ENCODE data around the gene EPAS1.

Gene EPAS1

GRCh38 chr2:46317094-46317486 is 19.9 kb downstream of the EPAS1 start:
- Histone ChIP-seq H3K4me1 (ENCODE audit: control insufficient read depth in 1 of 2, insufficient read depth in 2 of 2, low read length in 2 of 2) (peaks cover 55 to 69% of the 10 kb centered on the region in 2 donors), H3K9ac (ENCODE audit: low read depth in 1 of 2, low read length in 2 of 2) (no peak overlapping the region), H3K27ac (ENCODE audit: low read depth, low read length) (no peak overlapping the region), H3K9me3 (ENCODE audit: control insufficient read depth in 1 of 2, low read length in 2 of 2) (no peaks in the 10 kb centered on the region), H3K27me3 (ENCODE audit: control insufficient read depth in 1 of 2, insufficient read depth in 2 of 2, low read length in 2 of 2) (no peaks in the 10 kb centered on the region), H3K4me3 (ENCODE audit: low read depth in 1 of 2, low read length in 2 of 2) (no peak overlapping the region), H3K36me3 (ENCODE audit: control insufficient read depth in 1 of 2, insufficient read depth in 2 of 2, low read length in 2 of 2) (no peaks in the 10 kb centered on the region)

DNA sequence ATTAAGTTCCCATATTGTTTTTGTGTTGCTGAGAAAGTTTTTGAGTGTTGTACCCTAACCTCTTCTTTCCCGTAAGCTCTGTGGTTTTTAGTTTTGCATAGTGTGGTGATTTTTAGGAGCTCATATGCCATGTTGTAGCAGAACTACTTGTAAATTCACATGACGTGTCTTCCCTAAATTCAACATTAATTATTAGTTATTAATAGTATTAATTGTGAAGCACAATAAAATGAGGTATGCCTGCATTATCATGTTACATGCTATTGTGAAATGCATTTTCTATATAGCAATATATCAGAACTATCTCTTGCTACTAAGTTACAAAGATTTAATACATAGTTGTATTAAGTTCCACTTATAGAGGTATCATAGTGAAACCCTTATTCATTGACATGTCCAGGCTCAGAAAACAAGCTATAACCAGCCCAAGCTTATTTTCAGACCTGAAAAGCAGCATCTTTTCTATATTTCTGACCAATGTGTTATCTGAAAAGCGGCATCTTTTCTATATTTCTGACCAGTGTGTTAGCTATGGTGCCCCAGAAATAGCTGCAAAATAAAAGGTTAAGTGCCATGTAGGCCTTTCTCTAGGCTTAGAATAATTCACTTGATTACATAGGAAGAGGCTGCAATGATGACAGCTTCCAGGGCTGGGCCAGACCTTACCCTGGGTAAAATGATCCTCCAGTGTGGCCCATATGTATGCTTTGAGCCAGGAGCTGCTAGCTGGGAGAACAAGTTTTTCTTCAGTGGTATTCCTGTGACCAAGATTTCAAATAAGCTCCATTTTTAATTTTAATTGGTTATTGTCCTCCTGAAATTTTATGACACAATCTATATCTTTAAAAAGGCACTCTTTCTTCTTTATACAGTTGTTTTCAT is 21.6 kb downstream of the EPAS1 start:
- Histone ChIP-seq H3K36me3 (ENCODE audit: control insufficient read depth in 1 of 2, insufficient read depth in 2 of 2, low read length in 2 of 2) (no peaks in the 10 kb centered on the region), H3K4me1 (ENCODE audit: control insufficient read depth in 1 of 2, insufficient read depth in 2 of 2, low read length in 2 of 2) (peaks cover 47 to 56% of the 10 kb centered on the region in 2 donors), H3K9ac (ENCODE audit: low read depth in 1 of 2, low read length in 2 of 2) (no peak overlapping the region), H3K27ac (ENCODE audit: low read depth, low read length) (no peak overlapping the region), H3K9me3 (ENCODE audit: control insufficient read depth in 1 of 2, low read length in 2 of 2) (no peaks in the 10 kb centered on the region), H3K27me3 (ENCODE audit: control insufficient read depth in 1 of 2, insufficient read depth in 2 of 2, low read length in 2 of 2) (no peaks in the 10 kb centered on the region), H3K4me3 (ENCODE audit: low read depth in 1 of 2, low read length in 2 of 2) (no peak overlapping the region)

- peaks cover 39 to 47% of the 10 kb centered on the region in 2 donors for H3K4me1 ChIP-seq (ENCODE audit: control insufficient read depth in 1 of 2, insufficient read depth in 2 of 2, low read length in 2 of 2)
- no peak overlapping the region for H3K4me3 ChIP-seq (ENCODE audit: low read depth in 1 of 2, low read length in 2 of 2)
- H3K36me3 ChIP-seq (ENCODE audit: control insufficient read depth in 1 of 2, insufficient read depth in 2 of 2, low read length in 2 of 2), result no peaks in the 10 kb centered on the region
- H3K9ac ChIP-seq (ENCODE audit: low read depth in 1 of 2, low read length in 2 of 2), result no peak overlapping the region
- H3K27ac ChIP-seq (ENCODE audit: low read depth, low read length), result no peak overlapping the region
- H3K9me3 ChIP-seq (ENCODE audit: control insufficient read depth in 1 of 2, low read length in 2 of 2), result no peaks in the 10 kb centered on the region
- no peaks in the 10 kb centered on the region for H3K27me3 ChIP-seq (ENCODE audit: control insufficient read depth in 1 of 2, insufficient read depth in 2 of 2, low read length in 2 of 2)
These were observed 22.5 kb downstream of the EPAS1 start for GRCh38 chr2:46319711-46320110.

GRCh38 chr2:46320141-46320567 is 22.9 kb downstream of the EPAS1 start:
- H3K9me3 ChIP-seq (ENCODE audit: control insufficient read depth in 1 of 2, low read length in 2 of 2), result no peaks in the 10 kb centered on the region
- H3K9ac ChIP-seq (ENCODE audit: low read depth in 1 of 2, low read length in 2 of 2), result no peak overlapping the region
- no peak overlapping the region for H3K27ac ChIP-seq (ENCODE audit: low read depth, low read length)
- H3K27me3 ChIP-seq (ENCODE audit: control insufficient read depth in 1 of 2, insufficient read depth in 2 of 2, low read length in 2 of 2), result no peaks in the 10 kb centered on the region
- peaks cover 34 to 43% of the 10 kb centered on the region in 2 donors for H3K4me1 ChIP-seq (ENCODE audit: control insufficient read depth in 1 of 2, insufficient read depth in 2 of 2, low read length in 2 of 2)
- no peaks in the 10 kb centered on the region for H3K36me3 ChIP-seq (ENCODE audit: control insufficient read depth in 1 of 2, insufficient read depth in 2 of 2, low read length in 2 of 2)
- no peak overlapping the region for H3K4me3 ChIP-seq (ENCODE audit: low read depth in 1 of 2, low read length in 2 of 2)

DNA sequence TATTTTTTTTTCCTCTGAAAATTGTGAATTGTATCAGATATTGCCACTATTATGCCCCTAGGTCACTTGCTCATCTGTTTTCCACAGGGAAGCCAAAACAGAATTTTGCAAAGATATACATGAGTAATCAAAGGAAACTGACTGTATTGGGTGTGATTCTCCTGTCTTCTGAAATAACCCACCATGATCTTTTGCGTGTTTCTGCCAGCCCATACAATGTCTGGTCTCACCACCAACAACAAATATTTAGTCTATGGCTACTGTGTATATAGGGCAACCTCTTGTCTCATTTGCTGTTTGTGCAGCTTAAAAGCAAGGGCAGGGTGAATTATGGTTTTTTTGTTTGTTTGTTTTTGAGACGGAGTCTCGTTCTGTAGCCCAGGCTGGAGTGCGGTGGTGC is 26.5 kb downstream of the EPAS1 start:
- peaks cover 14 to 36% of the 10 kb centered on the region in 2 donors for H3K4me1 ChIP-seq (ENCODE audit: control insufficient read depth in 1 of 2, insufficient read depth in 2 of 2, low read length in 2 of 2)
- no peaks in the 10 kb centered on the region for H3K27me3 ChIP-seq (ENCODE audit: control insufficient read depth in 1 of 2, insufficient read depth in 2 of 2, low read length in 2 of 2)
- H3K9ac ChIP-seq (ENCODE audit: low read depth in 1 of 2, low read length in 2 of 2), result no peak overlapping the region
- H3K9me3 ChIP-seq (ENCODE audit: control insufficient read depth in 1 of 2, low read length in 2 of 2), result no peaks in the 10 kb centered on the region
- H3K4me3 ChIP-seq (ENCODE audit: low read depth in 1 of 2, low read length in 2 of 2), result no peak overlapping the region
- H3K27ac ChIP-seq (ENCODE audit: low read depth, low read length), result no peak overlapping the region
- no peaks in the 10 kb centered on the region for H3K36me3 ChIP-seq (ENCODE audit: control insufficient read depth in 1 of 2, insufficient read depth in 2 of 2, low read length in 2 of 2)

GRCh38 chr2:46325182-46325928 is 28.1 kb downstream of the EPAS1 start:
- H3K36me3 ChIP-seq (ENCODE audit: control insufficient read depth in 1 of 2, insufficient read depth in 2 of 2, low read length in 2 of 2), result no peaks in the 10 kb centered on the region
- H3K27me3 ChIP-seq (ENCODE audit: control insufficient read depth in 1 of 2, insufficient read depth in 2 of 2, low read length in 2 of 2), result no peaks in the 10 kb centered on the region
- H3K4me3 ChIP-seq (ENCODE audit: low read depth in 1 of 2, low read length in 2 of 2), result no peak overlapping the region
- H3K9me3 ChIP-seq (ENCODE audit: control insufficient read depth in 1 of 2, low read length in 2 of 2), result no peaks in the 10 kb centered on the region
- no peak overlapping the region for H3K27ac ChIP-seq (ENCODE audit: low read depth, low read length)
- peaks cover 20 to 36% of the 10 kb centered on the region in 2 donors for H3K4me1 ChIP-seq (ENCODE audit: control insufficient read depth in 1 of 2, insufficient read depth in 2 of 2, low read length in 2 of 2)
- no peak overlapping the region for H3K9ac ChIP-seq (ENCODE audit: low read depth in 1 of 2, low read length in 2 of 2)

- Histone ChIP-seq H3K4me1 (ENCODE audit: control insufficient read depth in 1 of 2, insufficient read depth in 2 of 2, low read length in 2 of 2) (peaks cover 30 to 42% of the 10 kb centered on the region in 2 donors), H3K36me3 (ENCODE audit: control insufficient read depth in 1 of 2, insufficient read depth in 2 of 2, low read length in 2 of 2) (no peaks in the 10 kb centered on the region), H3K4me3 (ENCODE audit: low read depth in 1 of 2, low read length in 2 of 2) (no peak overlapping the region), H3K27ac (ENCODE audit: low read depth, low read length) (no peak overlapping the region), H3K9me3 (ENCODE audit: control insufficient read depth in 1 of 2, low read length in 2 of 2) (no peaks in the 10 kb centered on the region), H3K27me3 (ENCODE audit: control insufficient read depth in 1 of 2, insufficient read depth in 2 of 2, low read length in 2 of 2) (no peaks in the 10 kb centered on the region), H3K9ac (ENCODE audit: low read depth in 1 of 2, low read length in 2 of 2) (no peak overlapping the region)
These were observed 29.2 kb downstream of the EPAS1 start for GRCh38 chr2:46326231-46326980.

- Histone ChIP-seq H3K4me1 (ENCODE audit: control insufficient read depth in 1 of 2, insufficient read depth in 2 of 2, low read length in 2 of 2) (peaks cover 42 to 55% of the 10 kb centered on the region in 2 donors), H3K9ac (ENCODE audit: low read depth in 1 of 2, low read length in 2 of 2) (no peak overlapping the region), H3K4me3 (ENCODE audit: low read depth in 1 of 2, low read length in 2 of 2) (no peak overlapping the region), H3K36me3 (ENCODE audit: control insufficient read depth in 1 of 2, insufficient read depth in 2 of 2, low read length in 2 of 2) (no peaks in the 10 kb centered on the region), H3K27ac (ENCODE audit: low read depth, low read length) (no peak overlapping the region), H3K27me3 (ENCODE audit: control insufficient read depth in 1 of 2, insufficient read depth in 2 of 2, low read length in 2 of 2) (no peaks in the 10 kb centered on the region), H3K9me3 (ENCODE audit: control insufficient read depth in 1 of 2, low read length in 2 of 2) (no peaks in the 10 kb centered on the region)
These were observed 30.4 kb downstream of the EPAS1 start for GRCh38 chr2:46327627-46328026.

DNA sequence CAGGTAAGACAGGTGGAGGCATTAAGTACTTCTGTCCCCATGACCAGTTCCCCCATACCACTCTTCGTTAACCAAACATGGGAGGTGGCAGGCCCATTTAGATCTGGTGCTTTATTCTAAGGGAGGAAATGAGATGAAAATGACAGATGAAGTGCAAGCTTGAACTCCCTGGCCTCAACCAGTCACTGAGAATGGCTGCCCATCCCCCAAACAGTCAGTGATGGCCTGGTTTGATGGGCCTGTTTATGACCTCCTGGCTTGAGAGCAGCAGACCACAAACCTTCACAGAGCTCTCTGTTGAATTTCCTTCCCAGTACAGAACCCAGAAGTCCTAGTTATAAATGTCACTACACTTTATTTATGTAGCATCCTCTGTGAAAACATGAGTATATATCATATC is 31.1 kb downstream of the EPAS1 start:
- no peaks in the 10 kb centered on the region for H3K27me3 ChIP-seq (ENCODE audit: control insufficient read depth in 1 of 2, insufficient read depth in 2 of 2, low read length in 2 of 2)
- no peak overlapping the region for H3K9ac ChIP-seq (ENCODE audit: low read depth in 1 of 2, low read length in 2 of 2)
- no peak overlapping the region for H3K4me3 ChIP-seq (ENCODE audit: low read depth in 1 of 2, low read length in 2 of 2)
- H3K4me1 ChIP-seq (ENCODE audit: control insufficient read depth in 1 of 2, insufficient read depth in 2 of 2, low read length in 2 of 2), result peaks cover 49 to 61% of the 10 kb centered on the region in 2 donors
- no peaks in the 10 kb centered on the region for H3K9me3 ChIP-seq (ENCODE audit: control insufficient read depth in 1 of 2, low read length in 2 of 2)
- no peak overlapping the region for H3K27ac ChIP-seq (ENCODE audit: low read depth, low read length)
- no peaks in the 10 kb centered on the region for H3K36me3 ChIP-seq (ENCODE audit: control insufficient read depth in 1 of 2, insufficient read depth in 2 of 2, low read length in 2 of 2)

DNA sequence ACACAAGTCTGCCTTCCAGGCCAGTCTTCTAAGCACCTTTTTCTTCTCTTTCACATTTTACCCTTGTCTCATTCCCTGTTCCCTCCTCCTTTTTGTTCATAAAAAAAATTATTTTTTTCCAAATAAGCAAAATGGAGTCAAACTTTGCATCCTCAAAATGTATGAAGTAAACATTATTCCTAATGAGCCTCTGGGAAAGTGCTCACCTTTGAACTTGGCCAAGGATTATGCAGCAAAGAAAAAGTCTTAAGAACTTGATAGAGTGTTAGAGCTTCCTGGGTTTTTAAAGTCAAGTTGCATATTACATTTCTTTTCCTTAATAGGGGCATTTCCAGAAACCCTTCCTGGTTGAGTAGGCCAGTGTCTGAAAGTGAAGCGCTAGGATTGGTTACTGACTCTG is 31.6 kb downstream of the EPAS1 start:
- peaks cover 54 to 67% of the 10 kb centered on the region in 2 donors for H3K4me1 ChIP-seq (ENCODE audit: control insufficient read depth in 1 of 2, insufficient read depth in 2 of 2, low read length in 2 of 2)
- no peak overlapping the region for H3K27ac ChIP-seq (ENCODE audit: low read depth, low read length)
- no peaks in the 10 kb centered on the region for H3K27me3 ChIP-seq (ENCODE audit: control insufficient read depth in 1 of 2, insufficient read depth in 2 of 2, low read length in 2 of 2)
- no peak overlapping the region for H3K9ac ChIP-seq (ENCODE audit: low read depth in 1 of 2, low read length in 2 of 2)
- H3K4me3 ChIP-seq (ENCODE audit: low read depth in 1 of 2, low read length in 2 of 2), result no peak overlapping the region
- no peaks in the 10 kb centered on the region for H3K36me3 ChIP-seq (ENCODE audit: control insufficient read depth in 1 of 2, insufficient read depth in 2 of 2, low read length in 2 of 2)
- no peaks in the 10 kb centered on the region for H3K9me3 ChIP-seq (ENCODE audit: control insufficient read depth in 1 of 2, low read length in 2 of 2)

Measured in duodenal mucosa (tissue), 2 donors.